HepG2 (cell line): ENCODE measurements around the gene PIK3CB.

Experiments used
- CTCF ChIP-seq: sonication (generic); formaldehyde crosslinking; IDR thresholded peaks from 2 replicates; pipeline ENCODE4 v1.5.0; 2020; ENCODE audit warnings: mild to moderate bottlenecking, missing genetic modification reagents, moderate library complexity
- GZF1 ChIP-seq: sonication (generic); formaldehyde crosslinking; IDR thresholded peaks from 2 replicates; pipeline ENCODE4 v1.5.1; 2020; ENCODE audit warnings: mild to moderate bottlenecking, missing genetic modification reagents
- MIER3 ChIP-seq: IDR thresholded peaks from 2 replicates; pipeline ENCODE4 v1.6.1; 2016; ENCODE audit warnings: missing compliant biosample characterization, borderline replicate concordance
- NFRKB ChIP-seq: fragments of 450-650 bp; IDR thresholded peaks from 2 replicates; pipeline ENCODE4 v1.6.1; 2017
- NR2F2 ChIP-seq: IDR thresholded peaks from 2 replicates; pipeline ENCODE4 v1.6.1; 2012; ENCODE audit warnings: low read depth, inconsistent platforms, borderline replicate concordance
- POLR2A ChIP-seq, 2 experiments: IDR thresholded peaks; 2 replicates each; pipeline ENCODE4 v1.6.1; 2011; ENCODE audit warnings: low read depth in 2 of 2, low read length in 2 of 2, mild to moderate bottlenecking in 1 of 2, moderate library complexity in 1 of 2; ENCODE audit not compliant: insufficient read depth in 1 of 2
- PRDM10 ChIP-seq: sonication (generic); formaldehyde crosslinking; IDR thresholded peaks from 2 replicates; pipeline ENCODE4 v1.4.0; 2020; ENCODE audit warnings: low read depth, missing genetic modification reagents
- SRF ChIP-seq: IDR thresholded peaks from 2 replicates; pipeline ENCODE4 v1.6.1; 2011; ENCODE audit warnings: mild to moderate bottlenecking, low read depth, low read length, moderate library complexity
- ZFX ChIP-seq: sonication (generic); formaldehyde crosslinking; IDR thresholded peaks from 2 replicates; pipeline ENCODE4 v1.4.0; 2020; ENCODE audit warnings: mild to moderate bottlenecking, low read depth, missing genetic modification reagents, moderate library complexity
- ZHX1 ChIP-seq: sonication (generic); formaldehyde crosslinking; IDR thresholded peaks from 2 replicates; pipeline ENCODE4 v1.8.1; 2022; ENCODE audit warnings: low read depth, mild to moderate bottlenecking, missing genetic modification reagents
- ZNF12 ChIP-seq: sonication (generic); formaldehyde crosslinking; IDR thresholded peaks from 2 replicates; pipeline ENCODE4 v1.5.0; 2020; ENCODE audit warnings: missing genetic modification reagents
- ZNF230 ChIP-seq: sonication (generic); formaldehyde crosslinking; IDR thresholded peaks from 2 replicates; pipeline ENCODE4 v1.4.0; 2020; ENCODE audit warnings: mild to moderate bottlenecking, missing genetic modification reagents
- ZNF770 ChIP-seq: sonication (generic); formaldehyde crosslinking; IDR thresholded peaks from 2 replicates; pipeline ENCODE4 v1.5.0; 2020; ENCODE audit warnings: mild to moderate bottlenecking, missing genetic modification reagents
- ZSCAN29 ChIP-seq: sonication (generic); formaldehyde crosslinking; conservative IDR thresholded peaks from 2 replicates; pipeline ENCODE4 v1.4.0; 2020; ENCODE audit warnings: mild to moderate bottlenecking, missing genetic modification reagents

GRCh38 chr3:138670407-138670806, 164.3 kb downstream of the PIK3CB start:
- TF ChIP-seq ZHX1 (CRISPR knock-in tag) = no peak
- TF ChIP-seq CTCF = no peak
- no peak for TF ChIP-seq GZF1
- no peak for TF ChIP-seq ZNF770
- no peak for TF ChIP-seq ZSCAN29 (CRISPR knock-in tag)
- no peak for TF ChIP-seq SRF
- TF ChIP-seq MIER3 (CRISPR knock-in tag) = no peak
- no peak for TF ChIP-seq ZFX
- no peak for TF ChIP-seq POLR2A (IDR thresholded peaks at IDR 0.05; ENCODE audit: insufficient read depth in 1 of 2, low read depth in 2 of 2, low read length in 2 of 2)
- TF ChIP-seq ZNF12 (CRISPR knock-in tag) = no peak
- TF ChIP-seq ZNF230 (CRISPR knock-in tag) = no peak
- no peak for TF ChIP-seq NR2F2
- no peak for TF ChIP-seq PRDM10 (CRISPR knock-in tag)
- TF ChIP-seq NFRKB = no peak
